ENCODE data around the gene SMPX.

SMPX gene

GRCh38 chrX:21657318-21658151 is 100.4 kb downstream of the SMPX start:
- DNase-seq (ENCODE audit: low read depth in 2 of 2) = no peak

- no peak for DNase-seq (ENCODE audit: low read depth in 2 of 2)
Measured at GRCh38 chrX:21656587-21657317, 101.2 kb downstream of the SMPX start.
